H9 (cell line): ENCODE measurements around the gene CCT2. TPM values are rescaled to one million over a fixed set of nuclear protein-coding genes. Genes with fewer than 3 reads are reported as not detected.
A peak's percentile ranks its signal among the peaks of the same experiment; 100 is the strongest.

Source experiments
- DNase-seq: peaks from one replicate; pipeline ENCODE4 v3.0.0-alpha.2; 2017
- H2AFZ ChIP-seq: one replicate; pipeline ENCODE4 v1.6.1; 2013; ENCODE audit warnings: mild to moderate bottlenecking, low read length, control low read depth, moderate library complexity
- H2AK5ac ChIP-seq: 2 replicates; pipeline ENCODE4 v1.6.1; 2013; ENCODE audit warnings: low read length, control low read depth, mixed read lengths; ENCODE audit not compliant: insufficient read length
- H2BK120ac ChIP-seq: one replicate; pipeline ENCODE4 v1.6.1; 2013; ENCODE audit warnings: low read depth, mild to moderate bottlenecking, low read length, control low read depth, inconsistent platforms; ENCODE audit not compliant: poor library complexity, severe bottlenecking
- H2BK12ac ChIP-seq: 2 replicates; pipeline ENCODE4 v1.6.1; 2013; ENCODE audit warnings: low read length, control low read depth, mixed read lengths, low read depth; ENCODE audit not compliant: insufficient read length
- H2BK15ac ChIP-seq: 2 replicates; pipeline ENCODE4 v1.6.1; 2013; ENCODE audit warnings: low read depth, low read length, control low read depth
- H2BK20ac ChIP-seq: one replicate; pipeline ENCODE4 v1.6.1; 2013; ENCODE audit warnings: low read depth, mild to moderate bottlenecking, low read length, control low read depth, inconsistent platforms; ENCODE audit not compliant: poor library complexity, severe bottlenecking
- H2BK5ac ChIP-seq: 2 replicates; pipeline ENCODE4 v1.6.1; 2013; ENCODE audit warnings: low read length, control low read depth, mixed read lengths; ENCODE audit not compliant: insufficient read length
- H3K14ac ChIP-seq: 2 replicates; pipeline ENCODE4 v1.6.1; 2013; ENCODE audit warnings: low read length, control low read depth; ENCODE audit not compliant: insufficient read depth
- H3K18ac ChIP-seq: 2 replicates; pipeline ENCODE4 v1.6.1; 2013; ENCODE audit warnings: low read depth, mild to moderate bottlenecking, mixed read lengths, low read length, control low read depth; ENCODE audit not compliant: insufficient read length
- H3K23ac ChIP-seq: 2 replicates; pipeline ENCODE4 v1.6.1; 2013; ENCODE audit warnings: low read length, control low read depth, mixed read lengths, low read depth; ENCODE audit not compliant: insufficient read length
- H3K23me2 ChIP-seq: 2 replicates; pipeline ENCODE4 v1.6.1; 2013; ENCODE audit warnings: low read depth, mild to moderate bottlenecking, mixed read lengths, low read length, control low read depth; ENCODE audit not compliant: insufficient read length, poor library complexity, severe bottlenecking
- H3K27ac ChIP-seq: 2 replicates; pipeline ENCODE4 v1.5.1; 2013; ENCODE audit warnings: low read length, control low read depth, mixed read lengths, low read depth; ENCODE audit not compliant: insufficient read length
- H3K27me3 ChIP-seq: 2 replicates; pipeline ENCODE4 v1.6.1; 2013; ENCODE audit warnings: low read length, control low read depth, inconsistent platforms; ENCODE audit not compliant: insufficient read depth
- H3K4ac ChIP-seq: 2 replicates; pipeline ENCODE4 v1.6.1; 2013; ENCODE audit warnings: low read depth, mild to moderate bottlenecking, control low read depth, inconsistent platforms, low read length, moderate library complexity
- H3K4me1 ChIP-seq: 2 replicates; pipeline ENCODE4 v1.6.1; 2013; ENCODE audit warnings: low read length, control low read depth, inconsistent platforms; ENCODE audit not compliant: insufficient read depth
- H3K4me2 ChIP-seq: 2 replicates; pipeline ENCODE4 v1.6.1; 2013; ENCODE audit warnings: low read length, control low read depth, mixed read lengths; ENCODE audit not compliant: insufficient read length, insufficient read depth
- H3K56ac ChIP-seq: 2 replicates; pipeline ENCODE4 v1.6.1; 2013; ENCODE audit warnings: low read depth, mild to moderate bottlenecking, mixed read lengths, low read length, control low read depth; ENCODE audit not compliant: insufficient read length
- H3K79me1 ChIP-seq: 2 replicates; pipeline ENCODE4 v1.6.1; 2013; ENCODE audit warnings: low read depth, mild to moderate bottlenecking, moderate library complexity, low read length, control low read depth, inconsistent platforms; ENCODE audit not compliant: insufficient read depth, poor library complexity, severe bottlenecking
- H3K79me2 ChIP-seq: 2 replicates; pipeline ENCODE4 v1.6.1; 2013; ENCODE audit warnings: low read length, control low read depth, inconsistent platforms; ENCODE audit not compliant: insufficient read depth
- H3K9ac ChIP-seq: 2 replicates; pipeline ENCODE4 v1.6.1; 2013; ENCODE audit warnings: low read length, control low read depth, mixed read lengths; ENCODE audit not compliant: insufficient read length; ENCODE audit errors: extremely low read depth
- H3K9me3 ChIP-seq: one replicate; pipeline ENCODE4 v1.6.1; 2013; ENCODE audit warnings: low read depth, low read length, inconsistent platforms; ENCODE audit not compliant: control insufficient read depth
- H3T11ph ChIP-seq: one replicate; pipeline ENCODE4 v1.6.1; 2013; ENCODE audit warnings: mild to moderate bottlenecking, low read length, control low read depth, inconsistent platforms
- H4K20me1 ChIP-seq: one replicate; pipeline ENCODE4 v1.6.1; 2013; ENCODE audit not compliant: control insufficient read depth, insufficient read length, insufficient read depth
- H4K5ac ChIP-seq: 2 replicates; pipeline ENCODE4 v1.6.1; 2013; ENCODE audit warnings: low read depth, mild to moderate bottlenecking, mixed read lengths, low read length, control low read depth; ENCODE audit not compliant: insufficient read length
- H4K8ac ChIP-seq: replicated peaks from 2 replicates; pipeline ENCODE4 v1.6.1; 2013; ENCODE audit warnings: low read length, control low read depth, mixed read lengths, low read depth; ENCODE audit not compliant: insufficient read length
- H4K91ac ChIP-seq: 2 replicates; pipeline ENCODE4 v1.6.1; 2013; ENCODE audit warnings: low read depth, mild to moderate bottlenecking, moderate library complexity, mixed read lengths, low read length, control low read depth; ENCODE audit not compliant: insufficient read length
- H3K27ac Mint-ChIP-seq, 3 experiments: 2 replicates in 2 of 3; 3 replicates in 1 of 3; pipeline ENCODE4 v1.8.0; 2020 to 2021; ENCODE audit warnings: mixed read lengths in 3 of 3, mild to moderate bottlenecking in 1 of 3, moderate library complexity in 1 of 3
- H3K27me3 Mint-ChIP-seq: 2 replicates; pipeline ENCODE4 v1.8.0; 2021; ENCODE audit warnings: low read depth, mild to moderate bottlenecking, moderate library complexity, mixed read lengths
- H3K36me3 Mint-ChIP-seq, 3 experiments: 2 replicates in 2 of 3; 3 replicates in 1 of 3; pipeline ENCODE4 v1.8.0; 2020 to 2021; ENCODE audit warnings: low read depth in 3 of 3, mixed read lengths in 3 of 3; ENCODE audit not compliant: insufficient read depth in 1 of 3
- H3K4me1 Mint-ChIP-seq, 2 experiments: 2 replicates each; pipeline ENCODE4 v1.8.0; 2020; ENCODE audit warnings: mixed read lengths in 2 of 2
- H3K4me3 Mint-ChIP-seq, 2 experiments: 2 replicates in 1 of 2; 3 replicates in 1 of 2; pipeline ENCODE4 v1.8.0; 2020 to 2021; ENCODE audit warnings: mild to moderate bottlenecking in 2 of 2, mixed read lengths in 2 of 2, moderate library complexity in 1 of 2
- H3K9me3 Mint-ChIP-seq, 2 experiments: 2 replicates in 1 of 2; 3 replicates in 1 of 2; pipeline ENCODE4 v1.8.0; 2020; ENCODE audit warnings: mild to moderate bottlenecking in 2 of 2, mixed read lengths in 2 of 2, moderate library complexity in 1 of 2
- WGBS: extraction: QIAGEN DNeasy Blood & Tissue Kit; methylation state at CpG from one replicate; pipeline ENCODE4 v1.1.7; 2013; ENCODE audit warnings: missing lambda C conversion rate, low lambda C conversion rate, mixed read lengths; ENCODE audit not compliant: insufficient read length; ENCODE audit errors: extremely low coverage; 5-methylcytosine and 5-hydroxymethylcytosine counted together
- total RNA-seq: library from RNA; stranded (reverse); gene quantifications from 2 replicates; pipeline ENCODE4 v1.2.1, GENCODE V29; 2021
- TF ChIP-seq, protein P1 (sequence below): fragments of 200-600 bp; sonication (generic); conservative IDR thresholded peaks from 3 replicates; pipeline ENCODE4 v1.8.0; 2021; ENCODE audit warnings: antibody characterized with exemption, mild to moderate bottlenecking

Gene CCT2
- total RNA-seq, 1 experiment from 2014 or later, result 405 TPM

- no peak overlapping the region for H3T11ph ChIP-seq
- H3K9me3 ChIP-seq, result no peaks in the 10 kb centered on the region
- Mint-ChIP-seq H3K36me3 (no peaks in the 10 kb centered on the region), H3K4me1 (peaks cover 7% of the 10 kb centered on the region in 2 experiments), H3K27ac (no peak overlapping the region), H3K9me3 (no peaks in the 10 kb centered on the region), H3K4me3 (no peak overlapping the region), H3K27me3 (no peaks in the 10 kb centered on the region; the same call in 1 of the 2 replicates)
- TF ChIP-seq, protein P1, sequence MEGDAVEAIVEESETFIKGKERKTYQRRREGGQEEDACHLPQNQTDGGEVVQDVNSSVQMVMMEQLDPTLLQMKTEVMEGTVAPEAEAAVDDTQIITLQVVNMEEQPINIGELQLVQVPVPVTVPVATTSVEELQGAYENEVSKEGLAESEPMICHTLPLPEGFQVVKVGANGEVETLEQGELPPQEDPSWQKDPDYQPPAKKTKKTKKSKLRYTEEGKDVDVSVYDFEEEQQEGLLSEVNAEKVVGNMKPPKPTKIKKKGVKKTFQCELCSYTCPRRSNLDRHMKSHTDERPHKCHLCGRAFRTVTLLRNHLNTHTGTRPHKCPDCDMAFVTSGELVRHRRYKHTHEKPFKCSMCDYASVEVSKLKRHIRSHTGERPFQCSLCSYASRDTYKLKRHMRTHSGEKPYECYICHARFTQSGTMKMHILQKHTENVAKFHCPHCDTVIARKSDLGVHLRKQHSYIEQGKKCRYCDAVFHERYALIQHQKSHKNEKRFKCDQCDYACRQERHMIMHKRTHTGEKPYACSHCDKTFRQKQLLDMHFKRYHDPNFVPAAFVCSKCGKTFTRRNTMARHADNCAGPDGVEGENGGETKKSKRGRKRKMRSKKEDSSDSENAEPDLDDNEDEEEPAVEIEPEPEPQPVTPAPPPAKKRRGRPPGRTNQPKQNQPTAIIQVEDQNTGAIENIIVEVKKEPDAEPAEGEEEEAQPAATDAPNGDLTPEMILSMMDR, result peak; percentile 93
- no peak overlapping the region for H3K4me2 ChIP-seq
- H3K79me1 ChIP-seq, result no peaks in the 10 kb centered on the region
- H2AFZ ChIP-seq, result no peak overlapping the region
- no peak overlapping the region for H2BK120ac ChIP-seq
- H3K4ac ChIP-seq, result no peak overlapping the region
- DNase-seq, result peak; percentile 85
- H2BK20ac ChIP-seq, result no peak overlapping the region
- no peak overlapping the region for H3K18ac ChIP-seq
- no peak overlapping the region for H4K91ac ChIP-seq
- no CpG with 5 or more reads among the region's 12 CpGs for WGBS
- no peak overlapping the region for H2BK15ac ChIP-seq
- H2BK5ac ChIP-seq, result no peak overlapping the region
- H4K8ac ChIP-seq, result no peak overlapping the region
- H3K27me3 ChIP-seq, result no peaks in the 10 kb centered on the region
- no peak overlapping the region for H4K5ac ChIP-seq
- no peak overlapping the region for H3K27ac ChIP-seq
- no peak overlapping the region for H3K14ac ChIP-seq
- H3K23ac ChIP-seq, result no peak overlapping the region
- no peak overlapping the region for H3K9ac ChIP-seq
- no peaks in the 10 kb centered on the region; the same call in 1 of the 2 replicates for H3K4me1 ChIP-seq
- H2BK12ac ChIP-seq, result no peak overlapping the region
- no peak overlapping the region for H3K56ac ChIP-seq
- no peaks in the 10 kb centered on the region for H3K79me2 ChIP-seq
- no peaks in the 10 kb centered on the region for H3K23me2 ChIP-seq
- no peak overlapping the region for H2AK5ac ChIP-seq
- no peaks in the 10 kb centered on the region for H4K20me1 ChIP-seq
Measured at GRCh38 chr12:69639400-69640016, 54.2 kb downstream of the CCT2 start.
